Measurements from ENCODE around the gene ERBIN. TPM values are rescaled to one million over a fixed set of nuclear protein-coding genes. Genes with fewer than 3 reads are reported as not detected.

ERBIN gene
- total and polyA plus RNA-seq, 2 of the 8 experiments (the other 6 are each of a cell fraction or from before 2014, with no cell fraction given): 7.7 to 33.2 TPM

DNA sequence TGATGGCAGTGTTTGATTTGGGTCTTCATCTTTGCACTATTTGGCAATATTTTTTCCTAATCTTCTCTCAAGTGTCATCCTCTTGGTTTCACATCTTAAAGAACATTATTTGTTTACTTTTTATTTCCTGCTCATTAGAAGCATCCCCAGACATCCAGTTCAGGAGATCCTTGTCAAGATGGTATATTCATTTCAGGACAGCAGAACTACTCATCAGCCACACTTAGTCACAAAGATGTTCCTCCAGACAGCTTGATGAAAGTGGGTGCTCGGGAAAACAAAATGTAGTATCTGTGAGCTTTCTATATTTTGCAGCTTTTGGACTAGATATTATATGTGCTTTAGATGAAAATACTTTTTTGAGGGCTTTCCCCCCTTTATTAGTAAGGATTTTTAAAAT is 145.7 kb downstream of the ERBIN start (continued):
- TF ChIP-seq E2F6 (IDR thresholded peaks at IDR 0.05): no peak
- no peak for TF ChIP-seq POLR2AphosphoS5 (IDR thresholded peaks at IDR 0.05; ENCODE audit: low read depth, low read length)
- no peak for TF ChIP-seq YY1 (IDR thresholded peaks at IDR 0.05; ENCODE audit: low read depth, low read length)
- TF ChIP-seq POLR2A (IDR thresholded peaks at IDR 0.05; ENCODE audit: control extremely low read depth in 1 of 2, low read depth in 2 of 2, low read length in 2 of 2): no peak
- no peak for TF ChIP-seq TAF1 (IDR thresholded peaks at IDR 0.05; ENCODE audit: low read depth, low read length)
- no peak for TF ChIP-seq BRCA1 (IDR thresholded peaks at IDR 0.05; ENCODE audit: low read depth, low read length)
